A673 (cell line): ENCODE measurements around the gene LRRC4C. TPM values are rescaled to one million over a fixed set of nuclear protein-coding genes. Genes with fewer than 3 reads are reported as not detected.

ENCODE experiments used
- BruUV-seq: library from RNA; stranded (reverse); fragments of 400-500 nt; replicated peaks from 2 replicates; lab custom pipeline; 2021; lab: Mats Ljungman, UMichigan
- CTCF ChIA-PET: fragments of 300-600 bp; sonication (Branson Sonifier 250); formaldehyde crosslinking; loops from one replicate; lab custom pipeline; 2022; ENCODE audit warnings: antibody characterized with exemption; lab: Charles Lee
- POLR2A ChIA-PET: fragments of 300-600 bp; sonication (Branson Sonifier 250); formaldehyde crosslinking; loops from one replicate; lab custom pipeline; 2022; ENCODE audit warnings: antibody characterized with exemption; ENCODE audit not compliant: low non-redundant PET; lab: Charles Lee
- DNase-seq: peaks from one replicate; pipeline ENCODE4 v3.0.0-alpha.2; 2015; ENCODE audit warnings: low spot score
- H3K27ac ChIP-seq: fragments of 200-600 bp; sonication (generic); 2 replicates; pipeline ENCODE4 v1.5.1; 2016; ENCODE audit warnings: mixed run types, low read depth, mild to moderate bottlenecking, mixed read lengths, antibody characterized with exemption, low read length; ENCODE audit not compliant: poor library complexity, severe bottlenecking
- H3K27me3 ChIP-seq: fragments of 200-600 bp; sonication (generic); replicated peaks from 2 replicates; pipeline ENCODE4 v1.6.1; 2017; ENCODE audit warnings: mixed run types, low read depth, mild to moderate bottlenecking, mixed read lengths, antibody characterized with exemption, low read length; ENCODE audit not compliant: insufficient read depth, poor library complexity
- H3K36me3 ChIP-seq: fragments of 200-600 bp; sonication (generic); 2 replicates; pipeline ENCODE4 v1.6.1; 2016; ENCODE audit warnings: mixed run types, mild to moderate bottlenecking, mixed read lengths, antibody characterized with exemption, low read length; ENCODE audit not compliant: insufficient read depth, poor library complexity, severe bottlenecking
- H3K4me1 ChIP-seq: fragments of 200-600 bp; sonication (generic); 2 replicates; pipeline ENCODE4 v1.6.1; 2017; ENCODE audit warnings: mixed run types, mild to moderate bottlenecking, mixed read lengths, antibody characterized with exemption, low read length; ENCODE audit not compliant: insufficient read depth, poor library complexity, severe bottlenecking
- H3K4me3 ChIP-seq: fragments of 200-600 bp; sonication (generic); 2 replicates; pipeline ENCODE4 v1.5.1; 2016; ENCODE audit warnings: low read depth, mixed run types, mild to moderate bottlenecking, mixed read lengths, low read length; ENCODE audit not compliant: poor library complexity, severe bottlenecking
- H3K9me3 ChIP-seq: fragments of 200-600 bp; sonication (generic); 2 replicates; pipeline ENCODE4 v1.6.1; 2016; ENCODE audit warnings: mixed run types, low read depth, mild to moderate bottlenecking, mixed read lengths, antibody characterized with exemption, low read length; ENCODE audit not compliant: poor library complexity, severe bottlenecking
- CTCF ChIP-seq: fragments of 300-800, 200-600 bp; sonication (generic); conservative IDR thresholded peaks from 2 replicates; pipeline ENCODE4 v1.5.1; 2017; ENCODE audit warnings: low read depth, mild to moderate bottlenecking, antibody characterized with exemption, low read length, moderate library complexity, mixed read lengths
- EZH2 ChIP-seq: fragments of 200-600 bp; sonication (generic); IDR thresholded peaks from 2 replicates; pipeline ENCODE4 v1.6.1; 2017; ENCODE audit warnings: borderline replicate concordance, low read depth, mild to moderate bottlenecking, mixed read lengths, antibody characterized with exemption, low read length; ENCODE audit not compliant: poor library complexity, severe bottlenecking
- intact Hi-C: fragments of 100-400 bp; cut with micrococcal nuclease; formaldehyde crosslinking; loops from one replicate; pipeline ENCODE4 v1.10.0; 2022; ENCODE audit not compliant: unreplicated experiment
- total RNA-seq: library from RNA; stranded (reverse); gene quantifications from 2 replicates; pipeline ENCODE4 v1.2.3, GENCODE V29; 2021

LRRC4C gene
- total RNA-seq, 1 experiment from 2014 or later: 38.3 TPM

DNA sequence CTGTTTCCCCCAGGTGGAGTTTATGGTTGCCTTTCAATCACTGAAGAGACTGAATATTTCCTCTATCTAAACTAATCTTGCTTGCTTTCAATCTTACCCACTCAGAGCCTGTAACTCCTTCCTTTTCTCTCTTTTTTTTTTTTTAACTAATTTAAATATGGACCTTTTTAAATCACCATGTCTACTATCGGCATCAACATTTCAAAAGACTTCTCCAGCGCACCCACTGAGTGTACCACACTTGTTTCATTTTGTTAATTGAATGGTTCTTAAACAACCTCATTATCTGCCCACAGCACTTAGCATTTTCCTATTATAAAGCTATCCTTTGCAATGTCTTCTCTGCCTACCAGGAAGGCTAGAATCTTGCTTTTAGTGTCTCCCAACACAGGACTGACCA is 1212.5 kb downstream of the LRRC4C start:
- H3K4me3 ChIP-seq: no peak overlapping the region
- peaks cover 2% of the 10 kb centered on the region for H3K4me1 ChIP-seq
- H3K27ac ChIP-seq: no peak overlapping the region
- H3K27me3 ChIP-seq: no peaks in the 10 kb centered on the region
- H3K9me3 ChIP-seq: no peaks in the 10 kb centered on the region
- H3K36me3 ChIP-seq: no peaks in the 10 kb centered on the region
- CTCF ChIA-PET: no interaction called here
- no peak for DNase-seq
- POLR2A ChIA-PET: no interaction called here
- no TSS peak for BruUV-seq
- intact Hi-C loops: no loop called here
- no peak for TF ChIP-seq CTCF
- no peak for TF ChIP-seq EZH2

DNA sequence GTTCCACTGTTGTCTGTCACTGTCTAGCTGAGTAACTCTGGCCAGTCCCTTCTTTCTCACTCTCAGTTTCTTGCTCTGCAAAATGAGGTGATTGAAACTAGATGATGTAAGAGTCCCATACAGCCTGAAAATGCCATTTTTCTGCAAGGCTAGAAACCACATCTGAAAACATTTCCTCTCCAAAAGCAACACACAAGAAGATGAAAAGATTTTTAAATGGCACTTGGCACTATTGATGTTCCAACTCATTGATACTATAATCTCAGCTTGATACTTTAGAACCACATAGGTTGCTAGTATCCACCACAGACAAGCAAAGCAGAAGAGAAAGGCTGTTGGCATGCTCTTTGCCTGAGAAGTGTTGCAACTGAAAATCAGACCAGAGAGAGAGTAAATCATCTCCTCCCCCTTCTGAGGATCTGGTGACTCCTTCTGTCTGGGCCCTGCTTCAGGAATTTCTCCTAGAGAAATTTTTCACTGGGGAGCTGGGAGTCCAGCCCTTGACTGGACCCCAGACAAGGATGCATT is 1217.9 kb downstream of the LRRC4C start:
- peaks cover 5% of the 10 kb centered on the region for H3K4me1 ChIP-seq
- ChIA-PET CTCF (no interaction called here), POLR2A (no interaction called here)
- H3K27me3 ChIP-seq: no peaks in the 10 kb centered on the region
- BruUV-seq: no TSS peak
- H3K36me3 ChIP-seq: no peaks in the 10 kb centered on the region
- TF ChIP-seq CTCF: no peak
- TF ChIP-seq EZH2: no peak
- no peak overlapping the region for H3K27ac ChIP-seq
- no peak overlapping the region for H3K4me3 ChIP-seq
- peak; percentile 31 for DNase-seq
- intact Hi-C loops: no loop called here
- no peaks in the 10 kb centered on the region for H3K9me3 ChIP-seq

- Histone ChIP-seq H3K4me3 (no peak overlapping the region), H3K9me3 (no peaks in the 10 kb centered on the region), H3K36me3 (no peaks in the 10 kb centered on the region), H3K4me1 (peaks cover 5% of the 10 kb centered on the region), H3K27ac (no peak overlapping the region), H3K27me3 (no peaks in the 10 kb centered on the region)
- ChIA-PET CTCF (no interaction called here), POLR2A (no interaction called here)
- no peak for DNase-seq
- BruUV-seq: no TSS peak
- TF ChIP-seq CTCF (no peak), EZH2 (no peak)
- intact Hi-C loops: no loop called here
Observed at GRCh38 chr11:40240284-40240683, 1219.2 kb downstream of the LRRC4C start.
